ENCODE measurements around the gene SUCO.

SUCO gene, protein sequence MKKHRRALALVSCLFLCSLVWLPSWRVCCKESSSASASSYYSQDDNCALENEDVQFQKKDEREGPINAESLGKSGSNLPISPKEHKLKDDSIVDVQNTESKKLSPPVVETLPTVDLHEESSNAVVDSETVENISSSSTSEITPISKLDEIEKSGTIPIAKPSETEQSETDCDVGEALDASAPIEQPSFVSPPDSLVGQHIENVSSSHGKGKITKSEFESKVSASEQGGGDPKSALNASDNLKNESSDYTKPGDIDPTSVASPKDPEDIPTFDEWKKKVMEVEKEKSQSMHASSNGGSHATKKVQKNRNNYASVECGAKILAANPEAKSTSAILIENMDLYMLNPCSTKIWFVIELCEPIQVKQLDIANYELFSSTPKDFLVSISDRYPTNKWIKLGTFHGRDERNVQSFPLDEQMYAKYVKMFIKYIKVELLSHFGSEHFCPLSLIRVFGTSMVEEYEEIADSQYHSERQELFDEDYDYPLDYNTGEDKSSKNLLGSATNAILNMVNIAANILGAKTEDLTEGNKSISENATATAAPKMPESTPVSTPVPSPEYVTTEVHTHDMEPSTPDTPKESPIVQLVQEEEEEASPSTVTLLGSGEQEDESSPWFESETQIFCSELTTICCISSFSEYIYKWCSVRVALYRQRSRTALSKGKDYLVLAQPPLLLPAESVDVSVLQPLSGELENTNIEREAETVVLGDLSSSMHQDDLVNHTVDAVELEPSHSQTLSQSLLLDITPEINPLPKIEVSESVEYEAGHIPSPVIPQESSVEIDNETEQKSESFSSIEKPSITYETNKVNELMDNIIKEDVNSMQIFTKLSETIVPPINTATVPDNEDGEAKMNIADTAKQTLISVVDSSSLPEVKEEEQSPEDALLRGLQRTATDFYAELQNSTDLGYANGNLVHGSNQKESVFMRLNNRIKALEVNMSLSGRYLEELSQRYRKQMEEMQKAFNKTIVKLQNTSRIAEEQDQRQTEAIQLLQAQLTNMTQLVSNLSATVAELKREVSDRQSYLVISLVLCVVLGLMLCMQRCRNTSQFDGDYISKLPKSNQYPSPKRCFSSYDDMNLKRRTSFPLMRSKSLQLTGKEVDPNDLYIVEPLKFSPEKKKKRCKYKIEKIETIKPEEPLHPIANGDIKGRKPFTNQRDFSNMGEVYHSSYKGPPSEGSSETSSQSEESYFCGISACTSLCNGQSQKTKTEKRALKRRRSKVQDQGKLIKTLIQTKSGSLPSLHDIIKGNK (N-terminal part only)

DNA sequence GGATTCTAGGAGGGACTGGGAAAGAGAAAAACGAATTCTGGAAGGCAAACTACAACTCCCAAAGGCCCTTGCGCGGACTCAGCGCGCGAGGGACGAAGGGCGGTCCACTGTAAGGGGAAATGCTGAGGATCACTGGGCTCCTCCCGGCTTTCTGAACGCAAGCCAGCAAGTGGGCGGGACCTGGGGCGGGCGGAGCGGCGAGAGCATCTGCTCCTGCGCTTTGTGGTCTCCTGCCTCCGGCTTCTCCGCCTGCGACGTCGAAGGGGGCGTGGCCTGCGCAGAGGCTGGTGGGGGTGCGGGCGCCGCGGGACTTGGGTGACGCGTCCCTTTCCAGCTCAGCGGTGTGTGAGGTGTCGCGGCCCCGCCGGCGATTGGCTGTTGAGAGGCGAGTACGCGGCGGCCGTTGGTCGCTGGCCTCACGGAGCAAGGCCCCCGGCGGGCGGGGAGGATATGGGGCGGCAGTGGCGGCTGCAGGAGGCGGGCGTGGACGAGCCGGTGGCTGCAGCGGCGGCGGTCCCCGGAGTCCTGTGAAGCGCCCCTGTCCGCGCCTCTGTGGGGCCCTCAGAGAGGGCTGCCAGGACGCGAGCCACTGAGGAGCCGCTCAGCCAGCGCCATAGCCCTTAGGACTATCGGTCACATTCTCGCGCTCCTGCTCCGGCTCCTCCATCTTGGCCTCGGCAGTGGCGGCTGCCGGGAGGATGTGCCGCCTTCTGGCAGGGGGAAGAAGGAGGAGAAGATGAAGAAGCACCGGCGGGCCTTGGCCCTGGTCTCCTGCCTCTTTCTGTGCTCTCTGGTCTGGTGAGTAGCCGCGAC, at the start of gene SUCO:
Gene SUCO (plus strand): TSS at position 451 of the 813 bp plus-strand sequence. CDS start 286 bp downstream, at position 737.
- peak within 1 kb of the TSS; percentile 88 to 92 for H3K4me3 ChIP-seq (ENCODE audit: low read length in 2 of 2)
- H3K27ac ChIP-seq (ENCODE audit: low read length) = peak within 1 kb of the TSS; percentile 92
- peaks cover 8% of the 10 kb centered on the region for H3K4me1 ChIP-seq (ENCODE audit: control insufficient read depth, insufficient read depth, low read length)
- H3K27me3 ChIP-seq (ENCODE audit: control insufficient read depth in 1 of 2, insufficient read depth in 2 of 2, low read length in 2 of 2) = no peaks in the 10 kb centered on the region
- H3K36me3 ChIP-seq (ENCODE audit: control insufficient read depth in 2 of 2, insufficient read depth in 2 of 2, low read length in 2 of 2) = no peaks in the 10 kb centered on the region
- no peaks in the 10 kb centered on the region for H3K9me3 ChIP-seq (ENCODE audit: control insufficient read depth in 2 of 2, low read length in 2 of 2)
- H3K9ac ChIP-seq (ENCODE audit: low read length in 2 of 2) = peak within 1 kb of the TSS; percentile 74 to 96

DNA sequence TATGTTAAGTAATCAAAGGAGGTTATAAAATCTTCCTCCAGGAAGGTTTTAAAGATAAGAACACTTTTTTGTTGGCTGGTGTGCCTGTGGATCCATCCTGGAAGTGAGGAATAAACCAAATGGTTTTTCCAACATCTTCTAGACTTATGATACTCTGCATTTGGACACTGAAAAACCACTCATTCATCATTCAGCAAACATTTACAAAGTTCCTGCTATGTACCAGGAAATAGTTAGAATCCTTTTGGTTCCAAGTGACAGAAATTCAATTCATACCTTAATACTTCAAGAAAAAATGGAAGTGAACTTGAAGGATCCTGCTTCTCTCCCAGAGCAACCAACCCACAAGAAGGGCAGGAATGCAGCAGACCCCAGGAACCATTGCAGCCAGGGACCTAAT, 49.5 kb upstream of the SUCO start:
- Histone ChIP-seq H3K27me3 (ENCODE audit: control insufficient read depth in 1 of 2, insufficient read depth in 2 of 2, low read length in 2 of 2) (no peaks in the 10 kb centered on the region), H3K4me3 (ENCODE audit: low read length in 2 of 2) (no peak overlapping the region), H3K27ac (ENCODE audit: low read length) (no peak overlapping the region)

DNA sequence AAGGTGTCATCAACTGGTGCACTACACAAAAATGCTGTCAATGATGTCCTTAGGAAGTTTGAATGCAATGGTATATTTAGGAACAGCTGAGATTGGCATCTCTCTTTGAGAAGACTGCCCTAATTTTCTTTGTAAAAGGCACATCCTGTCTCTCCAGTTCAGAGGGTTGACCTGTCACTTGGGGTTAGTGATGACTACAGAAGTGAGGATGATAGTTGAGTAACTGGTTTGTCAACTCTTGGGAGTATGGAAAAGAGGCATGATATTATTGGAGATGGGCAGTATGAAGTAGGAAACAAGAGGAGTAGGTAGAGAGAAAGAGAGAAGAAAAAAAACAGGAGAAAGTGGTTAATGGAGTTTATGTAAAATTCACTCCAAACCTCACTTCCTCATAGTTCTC, 48.7 kb upstream of the SUCO start:
- no peaks in the 10 kb centered on the region for H3K36me3 ChIP-seq (ENCODE audit: control insufficient read depth in 2 of 2, insufficient read depth in 2 of 2, low read length in 2 of 2)
- no peak overlapping the region for H3K4me3 ChIP-seq (ENCODE audit: low read length in 2 of 2)
- H3K27ac ChIP-seq (ENCODE audit: low read length) = no peak overlapping the region
- no peak overlapping the region for H3K9ac ChIP-seq (ENCODE audit: low read length in 2 of 2)
- no peaks in the 10 kb centered on the region for H3K9me3 ChIP-seq (ENCODE audit: control insufficient read depth in 2 of 2, low read length in 2 of 2)
- no peaks in the 10 kb centered on the region for H3K27me3 ChIP-seq (ENCODE audit: control insufficient read depth in 1 of 2, insufficient read depth in 2 of 2, low read length in 2 of 2)
- H3K4me1 ChIP-seq (ENCODE audit: control insufficient read depth, insufficient read depth, low read length) = no peaks in the 10 kb centered on the region

More for the DNA sequence above, 49.5 kb upstream of the SUCO start:
- Histone ChIP-seq H3K36me3 (ENCODE audit: control insufficient read depth in 2 of 2, insufficient read depth in 2 of 2, low read length in 2 of 2) (no peaks in the 10 kb centered on the region), H3K9me3 (ENCODE audit: control insufficient read depth in 2 of 2, low read length in 2 of 2) (no peaks in the 10 kb centered on the region), H3K4me1 (ENCODE audit: control insufficient read depth, insufficient read depth, low read length) (no peaks in the 10 kb centered on the region), H3K9ac (ENCODE audit: low read length in 2 of 2) (no peak overlapping the region)

DNA sequence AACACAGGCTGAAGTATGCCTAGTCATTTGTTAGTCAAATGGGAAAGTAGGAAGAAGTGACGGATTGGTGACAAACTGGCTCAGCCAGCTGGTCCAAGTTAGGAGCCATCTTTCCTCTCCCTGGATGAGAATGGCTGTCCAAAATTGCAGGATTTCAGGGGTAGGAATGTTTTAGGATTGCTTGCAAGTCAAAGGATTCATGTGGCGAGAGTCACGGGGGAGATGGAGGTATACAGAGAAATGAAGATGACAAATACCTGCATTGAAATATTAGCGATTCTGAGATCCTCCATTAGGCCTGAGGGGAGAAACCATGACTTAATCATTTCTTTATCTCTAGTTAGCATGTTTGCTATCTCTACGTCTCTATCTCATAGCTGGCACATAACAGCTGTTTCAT, 47.3 kb upstream of the SUCO start:
- Histone ChIP-seq H3K4me1 (ENCODE audit: control insufficient read depth, insufficient read depth, low read length) (no peaks in the 10 kb centered on the region), H3K9ac (ENCODE audit: low read length in 2 of 2) (no peak overlapping the region), H3K4me3 (ENCODE audit: low read length in 2 of 2) (no peak overlapping the region), H3K36me3 (ENCODE audit: control insufficient read depth in 2 of 2, insufficient read depth in 2 of 2, low read length in 2 of 2) (no peaks in the 10 kb centered on the region), H3K27ac (ENCODE audit: low read length) (no peak overlapping the region), H3K9me3 (ENCODE audit: control insufficient read depth in 2 of 2, low read length in 2 of 2) (no peaks in the 10 kb centered on the region), H3K27me3 (ENCODE audit: control insufficient read depth in 1 of 2, insufficient read depth in 2 of 2, low read length in 2 of 2) (peaks cover 0 to 3% of the 10 kb centered on the region in 2 donors)

DNA sequence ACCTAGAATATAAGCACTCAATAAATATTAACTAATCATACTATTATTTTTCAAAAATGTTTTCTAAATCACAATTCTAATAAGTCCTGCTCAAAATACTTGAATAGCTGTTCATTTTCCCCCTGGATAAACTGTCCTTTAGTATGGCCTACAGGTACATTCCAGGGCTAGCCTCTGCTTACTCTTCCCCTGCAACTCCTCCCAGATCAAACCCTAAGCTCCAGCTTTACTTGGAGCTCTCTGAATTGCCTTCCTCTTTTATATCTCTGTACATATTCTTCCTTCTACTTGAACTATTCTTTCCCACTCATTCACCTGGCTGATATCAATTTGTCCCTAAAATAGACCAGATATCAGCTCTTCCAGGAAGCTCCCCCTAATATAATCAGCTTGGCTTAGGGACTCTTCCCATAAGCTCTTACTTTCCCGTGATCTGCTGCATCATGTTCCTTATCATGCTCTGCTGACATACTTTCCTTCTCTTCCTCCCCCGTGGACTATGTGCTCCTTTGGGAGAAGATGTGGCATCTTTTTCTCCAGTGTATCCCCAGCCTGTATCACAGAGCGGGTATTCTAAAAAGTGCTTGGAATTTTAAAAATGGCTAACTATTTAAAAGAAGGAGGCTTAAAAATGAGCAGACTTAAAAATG, 46.0 kb upstream of the SUCO start:
- Histone ChIP-seq H3K27ac (ENCODE audit: low read length) (no peak overlapping the region), H3K36me3 (ENCODE audit: control insufficient read depth in 2 of 2, insufficient read depth in 2 of 2, low read length in 2 of 2) (no peaks in the 10 kb centered on the region), H3K4me3 (ENCODE audit: low read length in 2 of 2) (no peak overlapping the region), H3K27me3 (ENCODE audit: control insufficient read depth in 1 of 2, insufficient read depth in 2 of 2, low read length in 2 of 2) (peaks cover 0 to 3% of the 10 kb centered on the region in 2 donors), H3K4me1 (ENCODE audit: control insufficient read depth, insufficient read depth, low read length) (no peaks in the 10 kb centered on the region), H3K9me3 (ENCODE audit: control insufficient read depth in 2 of 2, low read length in 2 of 2) (no peaks in the 10 kb centered on the region), H3K9ac (ENCODE audit: low read length in 2 of 2) (no peak overlapping the region)

DNA sequence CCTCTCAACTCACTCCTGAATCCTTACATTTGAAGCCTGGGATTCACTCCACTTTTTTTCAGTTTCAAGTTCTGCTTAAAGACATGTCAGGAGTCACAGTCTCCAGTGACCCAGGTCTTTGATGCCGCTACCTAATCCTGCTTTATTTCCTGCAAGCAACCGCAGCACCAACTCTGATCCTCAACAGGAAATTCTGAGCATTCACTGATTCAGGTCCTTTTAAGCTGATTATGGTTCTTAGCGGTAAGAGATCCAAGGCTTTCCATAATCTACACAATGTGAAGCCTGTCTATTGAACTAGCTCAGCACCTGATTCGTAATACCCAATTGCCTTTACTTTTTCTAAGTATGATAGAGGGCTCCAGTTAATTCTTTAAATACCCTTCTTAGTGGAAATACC, 45.4 kb upstream of the SUCO start:
- H3K4me3 ChIP-seq (ENCODE audit: low read length in 2 of 2) = no peak overlapping the region
- no peak overlapping the region for H3K27ac ChIP-seq (ENCODE audit: low read length)
- H3K36me3 ChIP-seq (ENCODE audit: control insufficient read depth in 2 of 2, insufficient read depth in 2 of 2, low read length in 2 of 2) = no peaks in the 10 kb centered on the region
- no peak overlapping the region for H3K9ac ChIP-seq (ENCODE audit: low read length in 2 of 2)
- H3K27me3 ChIP-seq (ENCODE audit: control insufficient read depth in 1 of 2, insufficient read depth in 2 of 2, low read length in 2 of 2) = peaks cover 0 to 3% of the 10 kb centered on the region in 2 donors
- H3K4me1 ChIP-seq (ENCODE audit: control insufficient read depth, insufficient read depth, low read length) = no peaks in the 10 kb centered on the region
- no peaks in the 10 kb centered on the region for H3K9me3 ChIP-seq (ENCODE audit: control insufficient read depth in 2 of 2, low read length in 2 of 2)

DNA sequence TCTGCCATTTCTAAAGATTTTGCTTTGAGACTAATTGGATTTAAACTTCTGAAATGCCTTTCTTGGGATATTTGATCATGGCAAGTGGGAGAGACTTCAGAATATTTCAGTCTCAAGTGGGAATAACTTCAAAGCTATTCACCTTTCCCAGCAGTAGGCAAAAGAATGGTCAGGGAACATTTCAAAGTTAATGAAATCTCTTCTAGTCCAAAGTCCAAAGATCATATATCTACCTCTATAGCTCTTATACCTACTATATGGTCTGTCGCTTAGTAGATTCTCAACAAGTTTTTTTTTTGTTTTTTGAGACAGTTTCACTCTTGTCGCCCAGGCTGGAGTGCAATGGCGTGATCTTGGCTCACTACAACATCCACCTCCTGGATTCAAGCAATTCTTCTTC, 44.6 kb upstream of the SUCO start:
- Histone ChIP-seq H3K27me3 (ENCODE audit: control insufficient read depth in 1 of 2, insufficient read depth in 2 of 2, low read length in 2 of 2) (peaks cover 0 to 3% of the 10 kb centered on the region in 2 donors), H3K9ac (ENCODE audit: low read length in 2 of 2) (no peak overlapping the region), H3K4me3 (ENCODE audit: low read length in 2 of 2) (no peak overlapping the region), H3K4me1 (ENCODE audit: control insufficient read depth, insufficient read depth, low read length) (no peaks in the 10 kb centered on the region), H3K27ac (ENCODE audit: low read length) (no peak overlapping the region), H3K36me3 (ENCODE audit: control insufficient read depth in 2 of 2, insufficient read depth in 2 of 2, low read length in 2 of 2) (no peaks in the 10 kb centered on the region), H3K9me3 (ENCODE audit: control insufficient read depth in 2 of 2, low read length in 2 of 2) (no peaks in the 10 kb centered on the region)

DNA sequence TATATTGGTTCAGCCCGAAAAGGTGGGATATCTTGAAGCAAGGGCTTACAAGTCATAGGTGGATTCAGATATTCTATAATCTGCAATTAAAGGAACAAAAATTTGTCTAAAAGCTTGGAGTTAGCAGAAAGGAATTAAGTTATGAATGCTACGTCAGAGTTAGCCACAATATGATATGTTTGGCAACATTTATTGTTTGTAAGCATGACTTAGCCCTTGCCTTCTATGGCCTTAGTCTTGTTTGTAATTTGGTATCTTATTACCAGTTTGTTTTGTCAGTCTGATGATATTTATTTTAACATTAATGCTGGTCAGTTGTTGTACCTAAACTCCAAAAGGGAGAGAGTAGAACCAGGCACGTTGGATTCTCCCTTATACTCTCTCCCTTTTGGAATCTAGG, 43.1 kb upstream of the SUCO start:
- H3K27me3 ChIP-seq (ENCODE audit: control insufficient read depth in 1 of 2, insufficient read depth in 2 of 2, low read length in 2 of 2) = peaks cover 0 to 3% of the 10 kb centered on the region in 2 donors
- H3K9ac ChIP-seq (ENCODE audit: low read length in 2 of 2) = no peak overlapping the region
- no peak overlapping the region for H3K27ac ChIP-seq (ENCODE audit: low read length)
- H3K4me3 ChIP-seq (ENCODE audit: low read length in 2 of 2) = no peak overlapping the region
- H3K4me1 ChIP-seq (ENCODE audit: control insufficient read depth, insufficient read depth, low read length) = no peaks in the 10 kb centered on the region
- H3K36me3 ChIP-seq (ENCODE audit: control insufficient read depth in 2 of 2, insufficient read depth in 2 of 2, low read length in 2 of 2) = no peaks in the 10 kb centered on the region
- no peaks in the 10 kb centered on the region for H3K9me3 ChIP-seq (ENCODE audit: control insufficient read depth in 2 of 2, low read length in 2 of 2)

DNA sequence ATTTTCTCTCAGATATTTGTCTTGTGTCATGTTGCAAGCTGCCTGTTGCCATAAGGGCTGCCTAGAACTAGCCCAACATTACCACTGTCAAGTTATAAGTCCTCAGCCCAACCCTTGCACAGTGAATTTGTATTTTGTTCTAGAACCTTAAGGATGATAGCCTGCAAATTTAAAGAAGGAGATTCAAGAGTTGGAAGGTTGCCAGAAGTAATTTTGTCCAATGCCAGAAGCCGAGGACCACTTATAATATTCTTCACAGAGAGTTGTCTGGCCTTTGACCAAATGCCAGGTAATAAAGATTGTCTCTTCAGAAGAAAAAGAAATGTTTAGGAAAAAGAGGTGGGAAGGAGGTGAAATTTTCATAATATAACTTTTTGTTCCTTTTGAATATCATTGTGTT, 40.5 kb upstream of the SUCO start:
- H3K4me3 ChIP-seq (ENCODE audit: low read length in 2 of 2) = no peak overlapping the region

More for the DNA sequence above, 40.5 kb upstream of the SUCO start:
- H3K36me3 ChIP-seq (ENCODE audit: control insufficient read depth in 2 of 2, insufficient read depth in 2 of 2, low read length in 2 of 2) = no peaks in the 10 kb centered on the region
- no peak overlapping the region for H3K9ac ChIP-seq (ENCODE audit: low read length in 2 of 2)
- no peaks in the 10 kb centered on the region for H3K9me3 ChIP-seq (ENCODE audit: control insufficient read depth in 2 of 2, low read length in 2 of 2)
- no peak overlapping the region for H3K27ac ChIP-seq (ENCODE audit: low read length)
- peaks cover 4% of the 10 kb centered on the region for H3K4me1 ChIP-seq (ENCODE audit: control insufficient read depth, insufficient read depth, low read length)
- H3K27me3 ChIP-seq (ENCODE audit: control insufficient read depth in 1 of 2, insufficient read depth in 2 of 2, low read length in 2 of 2) = peaks cover 0 to 3% of the 10 kb centered on the region in 2 donors
